HCT116 (cell line): ENCODE data around the gene SCO1. TPM values are rescaled to one million over a fixed set of nuclear protein-coding genes. Genes with fewer than 3 reads are reported as not detected.

Experiments
- ATAC-seq: fragments of 200-7000 bp; cut with Tn5 transposase; 2 replicates; pipeline ENCODE4 v1.9.1; 2020; ENCODE audit warnings: mild to moderate bottlenecking, moderate library complexity
- BruUV-seq: library from RNA; stranded (reverse); fragments of 400-500 nt; replicated peaks from 2 replicates; lab custom pipeline; 2021; lab: Mats Ljungman, UMichigan
- CTCF ChIA-PET: fragments of 300-600 bp; sonication (Branson Sonifier 250); formaldehyde crosslinking; loops from one replicate; lab custom pipeline; 2021; ENCODE audit warnings: antibody characterized with exemption; lab: Charles Lee
- POLR2A ChIA-PET: fragments of 300-600, 350-600 bp; sonication (Branson Sonifier 250); formaldehyde crosslinking; loops from one replicate; lab custom pipeline; 2021; ENCODE audit warnings: antibody characterized with exemption; lab: Charles Lee
- RAD21 ChIA-PET, 2 experiments: fragments of 300-600 bp; sonication (Branson Sonifier 250); formaldehyde crosslinking; loops; one replicate each; lab custom pipeline; 2023; ENCODE audit warnings: low total read pairs in 2 of 2; ENCODE audit not compliant: uncharacterized antibody in 2 of 2, unreplicated experiment in 2 of 2, low non-redundant PET in 1 of 2; lab: Charles Lee
- DNase-seq: peaks from one replicate; pipeline ENCODE4 v3.0.0-alpha.2; 2010; ENCODE audit warnings: low read depth, low spot score
- H2AFZ ChIP-seq: fragments of 200-600 bp; shearing (Covaris generic), sonication (generic); 2 replicates; pipeline ENCODE4 v1.6.1; 2017; ENCODE audit warnings: low read depth, mixed run types, mixed read lengths, antibody characterized with exemption, low read length; ENCODE audit not compliant: poor library complexity, severe bottlenecking
- H3K27ac ChIP-seq: 2 replicates; pipeline ENCODE4 v1.5.1; 2012; ENCODE audit warnings: low read depth, low read length
- H3K27me3 ChIP-seq: fragments of 200-600 bp; sonication (generic); 2 replicates; pipeline ENCODE4 v1.6.1; 2016; ENCODE audit warnings: mixed run types, low read length, mixed read lengths; ENCODE audit not compliant: insufficient read depth
- H3K36me3 ChIP-seq, 2 experiments: fragments of 200-500 bp in 1 of 2; fragments of 200-600 bp in 1 of 2; sonication (Bioruptor generic) in 1 of 2; sonication (generic) in 1 of 2; 2 replicates each; pipeline versions ENCODE4 v1.5.1 to v1.6.1; 2014 to 2016; ENCODE audit warnings: low read length in 2 of 2, inconsistent platforms in 1 of 2, mixed read lengths in 1 of 2, mixed run types in 1 of 2; ENCODE audit not compliant: insufficient read depth in 2 of 2, control insufficient read depth in 1 of 2
- H3K4me1 ChIP-seq, 2 experiments: fragments of 200-600 bp in 1 of 2; sonication (generic) in 1 of 2; 2 replicates each; pipeline versions ENCODE4 v1.5.1 to v1.6.1; 2012 to 2017; ENCODE audit warnings: low read length in 2 of 2, inconsistent platforms in 1 of 2, mild to moderate bottlenecking in 1 of 2, mixed read lengths in 1 of 2, mixed run types in 1 of 2, moderate library complexity in 1 of 2; ENCODE audit not compliant: insufficient read depth in 2 of 2, control insufficient read depth in 1 of 2
- H3K4me2 ChIP-seq: fragments of 200-600 bp; sonication (generic); 2 replicates; pipeline ENCODE4 v1.6.1; 2017; ENCODE audit warnings: mixed run types, low read length, mixed read lengths
- H3K4me3 ChIP-seq, 2 experiments: fragments of 200-600 bp in 1 of 2; sonication (generic) in 1 of 2; replicated peaks in 1 of 2; 2 replicates each; pipeline ENCODE4 v1.5.1; 2011 to 2016; ENCODE audit warnings: low read length in 2 of 2, control low read depth in 1 of 2, low read depth in 1 of 2, mild to moderate bottlenecking in 1 of 2, mixed read lengths in 1 of 2, mixed run types in 1 of 2
- H3K79me2 ChIP-seq: fragments of 200-600 bp; sonication (generic); 2 replicates; pipeline ENCODE4 v1.6.1; 2017; ENCODE audit warnings: mild to moderate bottlenecking, mixed run types, low read length, moderate library complexity, mixed read lengths; ENCODE audit not compliant: insufficient read depth
- H3K9ac ChIP-seq: fragments of 200-600 bp; sonication (generic); 2 replicates; pipeline ENCODE4 v1.6.1; 2016; ENCODE audit warnings: low read length, mixed read lengths
- H3K9me2 ChIP-seq: fragments of 200-600 bp; sonication (generic), shearing (Covaris generic); 2 replicates; pipeline ENCODE4 v1.6.1; 2017; ENCODE audit warnings: mixed run types, mild to moderate bottlenecking, moderate library complexity; ENCODE audit not compliant: insufficient read depth
- H3K9me3 ChIP-seq, 2 experiments: fragments of 200-500 bp in 1 of 2; fragments of 200-600 bp in 1 of 2; sonication (Bioruptor generic) in 1 of 2; sonication (generic) in 1 of 2; 2 replicates each; pipeline ENCODE4 v1.6.1; 2014 to 2017; ENCODE audit warnings: low read length in 2 of 2, mixed read lengths in 2 of 2, inconsistent platforms in 1 of 2, low read depth in 1 of 2, mild to moderate bottlenecking in 1 of 2, mixed run types in 1 of 2, moderate library complexity in 1 of 2; ENCODE audit not compliant: control insufficient read depth in 1 of 2, insufficient read depth in 1 of 2
- H4K20me1 ChIP-seq: fragments of 200-600 bp; sonication (generic), shearing (Covaris generic); 2 replicates; pipeline ENCODE4 v1.6.1; 2017; ENCODE audit warnings: mixed run types, mild to moderate bottlenecking, moderate library complexity; ENCODE audit not compliant: insufficient read depth
- CEBPB ChIP-seq: IDR thresholded peaks from 2 replicates; pipeline ENCODE4 v1.6.1; 2012; ENCODE audit warnings: low read depth
- CTCF ChIP-seq, 3 experiments: fragments of 200-600 bp in 1 of 3; sonication (generic) in 1 of 3; IDR thresholded peaks in 2 of 3; conservative IDR thresholded peaks in 1 of 3; 2 replicates each; pipeline ENCODE4 v1.5.1; 2012 to 2017; ENCODE audit warnings: low read depth in 2 of 3, low read length in 2 of 3, antibody characterized with exemption in 1 of 3, borderline replicate concordance in 1 of 3, control low read depth in 1 of 3, mild to moderate bottlenecking in 1 of 3, mixed read lengths in 1 of 3, mixed run types in 1 of 3, moderate library complexity in 1 of 3; ENCODE audit not compliant: insufficient read depth in 1 of 3
- EGR1 ChIP-seq: IDR thresholded peaks from 2 replicates; pipeline ENCODE4 v1.6.1; 2012; ENCODE audit warnings: low read depth
- ELF1 ChIP-seq: IDR thresholded peaks from 2 replicates; pipeline ENCODE4 v1.6.1; 2012; ENCODE audit warnings: low read depth, borderline replicate concordance
- EZH2phosphoT487 ChIP-seq: fragments of 200-600 bp; IDR thresholded peaks from 2 replicates; pipeline ENCODE4 v1.6.1; 2018; ENCODE audit warnings: antibody characterized with exemption, borderline replicate concordance
- FOSL1 ChIP-seq: IDR thresholded peaks from 2 replicates; pipeline ENCODE4 v1.6.1; 2012; ENCODE audit warnings: low read depth
- JUND ChIP-seq: IDR thresholded peaks from 2 replicates; pipeline ENCODE4 v1.6.1; 2012
- MAX ChIP-seq: IDR thresholded peaks from 2 replicates; pipeline ENCODE4 v1.6.1; 2012
- POLR2AphosphoS5 ChIP-seq: IDR thresholded peaks from 2 replicates; pipeline ENCODE4 v1.6.1; 2011; ENCODE audit warnings: mild to moderate bottlenecking, low read depth, low read length, moderate library complexity
- RAD21 ChIP-seq: IDR thresholded peaks from 2 replicates; pipeline ENCODE4 v1.6.1; 2012; ENCODE audit warnings: low read depth, mild to moderate bottlenecking
- REST ChIP-seq: IDR thresholded peaks from 2 replicates; pipeline ENCODE4 v1.6.1; 2012; ENCODE audit warnings: low read depth
- SIN3A ChIP-seq: IDR thresholded peaks from 2 replicates; pipeline ENCODE4 v1.6.1; 2012; ENCODE audit warnings: low read depth
- SP1 ChIP-seq: IDR thresholded peaks from 2 replicates; pipeline ENCODE4 v1.6.1; 2012; ENCODE audit warnings: low read depth
- SRF ChIP-seq: IDR thresholded peaks from 2 replicates; pipeline ENCODE4 v1.6.1; 2012; ENCODE audit warnings: low read depth
- YY1 ChIP-seq: IDR thresholded peaks from 2 replicates; pipeline ENCODE4 v1.6.1; 2011; ENCODE audit warnings: low read length, low read depth, moderate library complexity, mild to moderate bottlenecking; ENCODE audit not compliant: insufficient replicate concordance; ENCODE audit errors: extremely low read depth
- ZBTB33 ChIP-seq: IDR thresholded peaks from 2 replicates; pipeline ENCODE4 v1.6.1; 2011; ENCODE audit warnings: mild to moderate bottlenecking, low read length, moderate library complexity; ENCODE audit not compliant: insufficient replicate concordance; ENCODE audit errors: extremely low read depth
- intact Hi-C: fragments of 100-400 bp; cut with micrococcal nuclease; formaldehyde crosslinking; loops from 2 replicates; pipeline ENCODE4 v1.10.0; 2022
- total RNA-seq: library from RNA; stranded (reverse); gene quantifications from one replicate; pipeline ENCODE4 v1.2.1, GENCODE V29; 2021; ENCODE audit not compliant: unreplicated experiment

The SCO1 gene
- total RNA-seq, 1 experiment from 2014 or later, result 35.8 TPM

- H3K4me2 ChIP-seq, result no peak overlapping the region
- no peak overlapping the region for H2AFZ ChIP-seq
- RAD21 ChIA-PET, result no interaction called here
- H3K27ac ChIP-seq, result no peak overlapping the region
- H3K27me3 ChIP-seq, result no peaks in the 10 kb centered on the region
- DNase-seq (no peak), ATAC-seq (no peak)
- H3K79me2 ChIP-seq, result no peaks in the 10 kb centered on the region
- H3K4me3 ChIP-seq, result no peak overlapping the region
- CTCF ChIA-PET, result no interaction called here
- H3K9ac ChIP-seq, result no peak overlapping the region
- no peaks in the 10 kb centered on the region for H3K9me2 ChIP-seq
- H3K9me3 ChIP-seq, result no peaks in the 10 kb centered on the region
- POLR2A ChIA-PET, result no interaction called here
- TF ChIP-seq CEBPB (no peak), RAD21 (no peak), REST (no peak), ZBTB33 (no peak), SRF (no peak), POLR2AphosphoS5 (no peak), EGR1 (no peak), CTCF (IDR thresholded peaks at IDR 0.05 in 2 of 3, conservative IDR thresholded peaks at IDR 0.05 in 1 of 3; ENCODE audit: borderline replicate concordance in 1 of 3, insufficient read depth in 1 of 3, low read depth in 2 of 3, low read length in 2 of 3) (no peak), JUND (no peak), SIN3A (no peak), EZH2phosphoT487 (no peak), ELF1 (no peak), FOSL1 (no peak), YY1 (no peak), SP1 (no peak), MAX (no peak)
- no peaks in the 10 kb centered on the region for H3K4me1 ChIP-seq
- H3K36me3 ChIP-seq, result no peaks in the 10 kb centered on the region
- BruUV-seq, result no TSS peak
- intact Hi-C loops, result no loop called here
- H4K20me1 ChIP-seq, result no peaks in the 10 kb centered on the region
Observed at GRCh38 chr17:10718547-10718946, 21.2 kb upstream of the SCO1 start.
